ENCODE data around the gene NTNG2.

NTNG2 gene

DNA sequence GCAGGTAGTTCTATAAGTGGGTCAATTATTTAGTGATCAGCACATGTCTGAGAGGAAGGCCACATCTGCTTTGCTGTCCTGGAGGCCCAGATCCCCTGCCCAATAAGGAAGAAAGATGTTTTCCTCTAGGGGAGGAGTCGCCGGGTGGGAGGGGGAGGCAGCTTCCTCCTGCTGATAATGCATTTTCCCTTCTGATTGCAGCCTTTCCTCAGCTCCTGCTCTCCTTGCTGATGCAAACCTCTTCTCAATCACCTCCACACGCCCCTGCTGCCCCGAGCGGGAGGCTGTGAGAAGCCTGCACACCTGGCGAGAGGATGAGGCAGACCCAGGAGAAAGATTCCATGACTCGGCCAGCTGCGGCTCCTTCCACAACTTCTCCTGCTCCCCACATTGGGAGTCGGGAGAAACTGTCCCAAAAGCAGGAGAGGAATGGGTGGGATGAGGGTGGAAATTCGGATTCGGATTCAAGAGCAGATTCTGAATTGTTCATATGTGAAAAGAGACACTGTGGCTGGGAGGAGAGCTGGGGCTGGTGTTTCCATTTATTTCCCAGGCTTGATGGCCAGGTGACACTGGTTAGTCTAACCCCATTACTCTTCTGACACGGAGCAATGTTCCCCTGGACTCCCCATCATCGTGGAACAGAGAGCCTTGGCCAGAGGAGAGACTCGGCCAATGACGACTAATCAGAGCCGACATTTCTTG is 6.8 kb upstream of the NTNG2 start:
- H3K27me3 ChIP-seq, result peaks cover 47% of the 10 kb centered on the region
- TF ChIP-seq, protein P1, sequence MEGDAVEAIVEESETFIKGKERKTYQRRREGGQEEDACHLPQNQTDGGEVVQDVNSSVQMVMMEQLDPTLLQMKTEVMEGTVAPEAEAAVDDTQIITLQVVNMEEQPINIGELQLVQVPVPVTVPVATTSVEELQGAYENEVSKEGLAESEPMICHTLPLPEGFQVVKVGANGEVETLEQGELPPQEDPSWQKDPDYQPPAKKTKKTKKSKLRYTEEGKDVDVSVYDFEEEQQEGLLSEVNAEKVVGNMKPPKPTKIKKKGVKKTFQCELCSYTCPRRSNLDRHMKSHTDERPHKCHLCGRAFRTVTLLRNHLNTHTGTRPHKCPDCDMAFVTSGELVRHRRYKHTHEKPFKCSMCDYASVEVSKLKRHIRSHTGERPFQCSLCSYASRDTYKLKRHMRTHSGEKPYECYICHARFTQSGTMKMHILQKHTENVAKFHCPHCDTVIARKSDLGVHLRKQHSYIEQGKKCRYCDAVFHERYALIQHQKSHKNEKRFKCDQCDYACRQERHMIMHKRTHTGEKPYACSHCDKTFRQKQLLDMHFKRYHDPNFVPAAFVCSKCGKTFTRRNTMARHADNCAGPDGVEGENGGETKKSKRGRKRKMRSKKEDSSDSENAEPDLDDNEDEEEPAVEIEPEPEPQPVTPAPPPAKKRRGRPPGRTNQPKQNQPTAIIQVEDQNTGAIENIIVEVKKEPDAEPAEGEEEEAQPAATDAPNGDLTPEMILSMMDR (IDR thresholded peaks at IDR 0.05), result no peak
- H3K36me3 ChIP-seq, result no peaks in the 10 kb centered on the region

DNA sequence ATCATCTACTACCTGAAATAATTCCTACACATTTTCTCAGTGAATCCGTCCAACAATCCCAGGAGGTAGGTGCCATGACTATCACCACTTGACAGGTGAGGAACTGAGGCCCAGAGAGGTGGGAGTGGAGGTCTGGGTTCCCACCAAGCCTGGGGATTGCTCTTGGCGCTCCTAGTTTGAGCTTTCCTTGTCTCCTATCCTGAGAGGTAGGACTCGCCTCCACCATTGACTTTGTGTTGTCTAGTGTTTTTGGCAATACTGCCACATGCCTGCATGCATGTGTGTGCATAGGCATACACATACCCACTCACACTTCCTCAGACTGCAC is 6.3 kb upstream of the NTNG2 start:
- TF ChIP-seq, protein P1 (IDR thresholded peaks at IDR 0.05), result no peak
- Histone ChIP-seq H3K36me3 (no peaks in the 10 kb centered on the region), H3K27ac (no peak overlapping the region), H3K4me3 (ENCODE audit: low read depth in 1 of 2, low read length in 1 of 2) (no peak overlapping the region), H3K4me1 (ENCODE audit: control insufficient read depth in 1 of 2, insufficient read depth in 1 of 2, low read depth in 1 of 2, low read length in 1 of 2) (peaks cover 2 to 6% of the 10 kb centered on the region in 2 experiments), H3K9me3 (no peaks in the 10 kb centered on the region), H3K27me3 (peaks cover 41% of the 10 kb centered on the region)

More for the DNA sequence above, 6.8 kb upstream of the NTNG2 start:
- Histone ChIP-seq H3K27ac (no peak overlapping the region), H3K4me3 (ENCODE audit: low read depth in 1 of 2, low read length in 1 of 2) (no peak overlapping the region), H3K9me3 (no peaks in the 10 kb centered on the region), H3K4me1 (ENCODE audit: control insufficient read depth in 1 of 2, insufficient read depth in 1 of 2, low read depth in 1 of 2, low read length in 1 of 2) (peaks cover 0 to under 1% of the 10 kb centered on the region in 2 experiments)

DNA sequence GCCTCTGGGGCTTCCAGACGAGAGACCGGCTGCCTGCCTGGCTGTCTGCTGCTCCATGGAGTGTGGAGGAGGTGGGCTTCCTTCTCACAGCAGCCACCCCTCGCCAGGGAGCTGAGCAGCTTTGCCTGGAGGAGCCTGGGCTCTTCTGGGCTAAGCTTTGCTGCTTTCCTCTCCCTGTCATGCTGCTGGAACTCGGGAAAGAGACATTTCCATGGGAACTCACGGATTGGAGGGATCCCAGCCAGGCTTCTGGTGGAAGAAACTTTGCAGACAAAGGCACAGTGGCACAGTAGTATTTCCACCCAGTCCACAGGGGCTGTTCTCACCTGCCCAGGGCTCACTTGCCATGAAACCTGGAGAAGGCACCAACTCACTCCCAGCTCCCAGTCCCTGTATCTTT is 5.6 kb upstream of the NTNG2 start:
- peaks cover 9 to 13% of the 10 kb centered on the region in 2 experiments for H3K4me1 ChIP-seq (ENCODE audit: control insufficient read depth in 1 of 2, insufficient read depth in 1 of 2, low read depth in 1 of 2, low read length in 1 of 2)
- peaks cover 34% of the 10 kb centered on the region for H3K27me3 ChIP-seq
- H3K4me3 ChIP-seq (ENCODE audit: low read depth in 1 of 2, low read length in 1 of 2), result no peak overlapping the region
- TF ChIP-seq, protein P1 (IDR thresholded peaks at IDR 0.05), result no peak
- no peak overlapping the region for H3K27ac ChIP-seq
- H3K9me3 ChIP-seq, result no peaks in the 10 kb centered on the region
- H3K36me3 ChIP-seq, result no peaks in the 10 kb centered on the region

DNA sequence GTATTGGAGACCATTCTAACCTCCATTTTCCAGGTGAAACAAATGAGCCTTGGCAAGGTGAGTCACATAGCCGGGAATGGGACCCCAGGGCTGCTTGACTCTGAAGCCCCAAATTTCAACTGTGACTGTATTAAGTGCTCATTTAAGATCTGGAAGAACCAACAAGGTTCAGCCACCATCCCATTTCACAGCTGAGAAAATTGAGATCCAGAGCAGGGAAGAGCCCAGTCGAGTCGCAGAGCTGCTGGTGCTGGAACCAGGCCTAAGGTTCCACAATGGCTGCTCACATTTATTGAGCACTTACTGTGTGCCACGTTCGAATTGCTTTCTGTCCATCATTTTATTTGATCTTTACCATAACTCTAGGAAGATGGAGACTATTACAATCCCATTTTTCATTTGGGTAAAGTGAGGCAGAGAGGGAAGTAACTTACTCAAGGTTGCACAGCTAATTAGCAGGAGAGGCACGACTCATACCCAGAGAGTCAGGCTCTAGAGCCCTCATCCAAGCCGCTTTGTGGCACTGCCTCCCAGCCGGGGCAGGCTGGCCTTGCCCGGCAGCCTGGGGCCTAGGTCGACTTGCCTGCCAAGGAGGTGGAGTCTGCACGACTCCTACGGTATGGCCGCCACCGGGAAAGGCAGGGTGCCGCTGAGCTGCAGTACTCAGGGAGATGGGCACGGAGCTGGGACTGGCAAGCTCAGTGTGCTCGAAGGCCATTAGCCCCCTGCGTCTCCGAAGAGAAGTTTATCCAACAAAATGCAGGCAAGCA is 4.3 kb upstream of the NTNG2 start:
- H3K27me3 ChIP-seq, result peaks cover 23% of the 10 kb centered on the region
- no peaks in the 10 kb centered on the region for H3K36me3 ChIP-seq
- TF ChIP-seq, protein P1 (IDR thresholded peaks at IDR 0.05), result no peak
- no peak overlapping the region for H3K4me3 ChIP-seq (ENCODE audit: low read depth in 1 of 2, low read length in 1 of 2)
- H3K9me3 ChIP-seq, result no peaks in the 10 kb centered on the region
- peaks cover 11 to 15% of the 10 kb centered on the region in 2 experiments for H3K4me1 ChIP-seq (ENCODE audit: control insufficient read depth in 1 of 2, insufficient read depth in 1 of 2, low read depth in 1 of 2, low read length in 1 of 2)
- H3K27ac ChIP-seq, result no peak overlapping the region

DNA sequence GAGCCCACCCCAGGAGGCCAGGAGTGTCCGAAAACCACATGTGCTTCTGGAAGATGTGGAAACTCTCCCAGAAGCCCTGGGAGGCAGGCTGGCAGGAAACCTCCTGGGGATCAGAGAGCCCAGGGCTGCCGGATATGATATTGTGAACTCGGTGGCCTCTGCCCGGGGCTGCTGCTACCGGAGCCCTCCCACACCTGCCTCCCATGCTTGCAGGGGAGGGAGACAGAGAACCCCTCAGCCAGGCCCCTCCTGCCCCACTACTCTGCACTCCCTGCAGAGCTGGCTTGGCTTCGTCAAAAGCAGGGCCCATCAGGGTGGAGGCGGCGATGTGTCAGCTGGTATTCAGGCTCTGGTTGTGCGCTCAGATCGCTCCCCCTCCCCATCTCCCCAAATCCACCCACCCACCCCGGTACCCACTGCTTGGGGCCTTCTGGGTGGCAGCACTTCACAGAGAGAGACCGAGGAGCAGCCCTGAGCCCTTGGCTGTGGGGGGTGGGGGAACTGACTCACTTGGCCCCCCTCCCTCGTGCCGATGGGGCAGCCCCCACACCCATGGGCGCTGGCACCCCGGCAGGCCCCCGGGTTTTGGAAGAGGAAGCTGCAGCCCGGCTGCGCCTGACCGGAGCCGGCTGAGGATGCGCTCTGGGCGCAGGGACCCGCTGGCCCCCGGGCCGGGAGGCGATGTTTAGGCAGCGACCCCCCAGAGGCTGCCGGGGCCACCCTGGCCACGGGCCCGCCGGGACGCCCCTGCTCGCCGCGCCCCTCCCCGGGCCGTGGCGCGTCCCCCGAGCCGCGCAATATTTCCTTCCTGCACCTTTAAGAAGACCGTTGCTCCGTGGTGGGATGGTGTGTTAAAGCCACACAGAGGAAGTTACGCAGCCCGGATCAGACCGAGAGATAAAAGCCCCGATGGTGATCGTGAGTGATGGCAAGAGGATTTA is 786 bp upstream of the NTNG2 start:
- peaks cover 30% of the 10 kb centered on the region for H3K27me3 ChIP-seq
- TF ChIP-seq, protein P1 (IDR thresholded peaks at IDR 0.05), result no peak
- H3K36me3 ChIP-seq, result no peaks in the 10 kb centered on the region
- peak overlapping the region; percentile 91 for H3K27ac ChIP-seq
- H3K9me3 ChIP-seq, result no peaks in the 10 kb centered on the region
- peaks cover 24 to 36% of the 10 kb centered on the region in 2 experiments for H3K4me1 ChIP-seq (ENCODE audit: control insufficient read depth in 1 of 2, insufficient read depth in 1 of 2, low read depth in 1 of 2, low read length in 1 of 2)
- H3K4me3 ChIP-seq (ENCODE audit: low read depth in 1 of 2, low read length in 1 of 2), result peak overlapping the region; percentile 65 to 85
